Upper lobe of right lung (tissue), 1 donor: Measurements from ENCODE around the gene AFAP1L2. TPM values are rescaled to one million over a fixed set of nuclear protein-coding genes. Genes with fewer than 3 reads are reported as not detected.

Experiments
- ATAC-seq: fragments of 200-7000 bp; cut with Tn5 transposase; one replicate; pipeline ENCODE4 v1.9.1; 2020; ENCODE audit warnings: mild to moderate bottlenecking, moderate library complexity
- DNase-seq: peaks from one replicate; pipeline ENCODE4 v3.0.0-alpha.2; 2020
- H3K27ac ChIP-seq: fragments of 200-600 bp; one replicate; pipeline ENCODE4 v1.8.0; 2022
- H3K27me3 ChIP-seq: fragments of 200-600 bp; one replicate; pipeline ENCODE4 v1.8.0; 2022; ENCODE audit warnings: mild to moderate bottlenecking
- H3K36me3 ChIP-seq: fragments of 200-600 bp; one replicate; pipeline ENCODE4 v1.8.0; 2022
- H3K4me1 ChIP-seq: fragments of 200-600 bp; one replicate; pipeline ENCODE4 v1.8.0; 2022
- H3K4me3 ChIP-seq: fragments of 200-600 bp; one replicate; pipeline ENCODE4 v1.8.0; 2022; ENCODE audit warnings: mild to moderate bottlenecking
- H3K9me3 ChIP-seq: fragments of 200-600 bp; one replicate; pipeline ENCODE4 v1.8.0; 2022
- CTCF ChIP-seq: fragments of 200-600 bp; IDR thresholded peaks from one replicate; pipeline ENCODE4 v1.8.0; 2022; ENCODE audit warnings: antibody characterized with exemption
- intact Hi-C: fragments of 100-400 bp; cut with DNase I; formaldehyde crosslinking; loops from one replicate; pipeline ENCODE4 v1.11.0; 2022
- total RNA-seq: library from RNA; stranded (reverse); fragmentation: NEBNext Ultra II Directional; extraction: Animal tissue kit (Norgen Biotek cat#: 25700); gene quantifications from one replicate; pipeline ENCODE4 v1.2.1, GENCODE V29; 2021
- donor health status: DM: no; HTN: yes; CAD: no; lungs with severe emphysema.

AFAP1L2 gene
- total RNA-seq, 1 donor from 2014 or later, result 10.1 TPM

- H3K36me3 ChIP-seq, result no peaks in the 10 kb centered on the region
- no peaks in the 10 kb centered on the region for H3K27me3 ChIP-seq
- DNase-seq, result no peak
- ATAC-seq, result no peak
- intact Hi-C loops, result no loop called here
- peaks cover 14% of the 10 kb centered on the region for H3K9me3 ChIP-seq
- H3K4me3 ChIP-seq, result no peak overlapping the region
- H3K4me1 ChIP-seq, result no peaks in the 10 kb centered on the region
- TF ChIP-seq CTCF, result no peak
- no peak overlapping the region for H3K27ac ChIP-seq
Observed at GRCh38 chr10:114291516-114291915, 112.8 kb downstream of the AFAP1L2 start.

DNA sequence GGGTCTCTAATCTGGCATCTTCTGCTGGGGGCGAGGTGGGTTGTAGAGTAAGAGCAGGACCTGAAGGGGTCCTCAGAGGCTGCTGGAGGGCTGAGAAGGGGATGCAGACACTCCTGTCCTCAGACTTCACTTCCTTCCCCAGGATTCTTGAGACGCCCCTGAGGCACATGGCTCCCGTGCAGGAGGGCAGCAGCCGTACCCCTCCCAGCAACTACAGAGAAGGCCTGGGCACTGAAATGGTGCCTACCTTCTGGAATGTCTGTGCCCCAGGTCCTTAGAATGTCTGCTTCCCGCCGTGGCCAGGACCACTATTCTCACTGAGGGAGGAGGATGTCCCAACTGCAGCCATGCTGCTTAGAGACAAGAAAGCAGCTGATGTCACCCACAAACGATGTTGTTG, 113.2 kb downstream of the AFAP1L2 start:
- Histone ChIP-seq H3K36me3 (no peaks in the 10 kb centered on the region), H3K27ac (no peak overlapping the region), H3K9me3 (peaks cover 11% of the 10 kb centered on the region), H3K27me3 (no peaks in the 10 kb centered on the region), H3K4me3 (no peak overlapping the region), H3K4me1 (no peaks in the 10 kb centered on the region)
- ATAC-seq (no peak), DNase-seq (peak; percentile 40)
- TF ChIP-seq CTCF, result no peak
- intact Hi-C loops, result no loop called here

DNA sequence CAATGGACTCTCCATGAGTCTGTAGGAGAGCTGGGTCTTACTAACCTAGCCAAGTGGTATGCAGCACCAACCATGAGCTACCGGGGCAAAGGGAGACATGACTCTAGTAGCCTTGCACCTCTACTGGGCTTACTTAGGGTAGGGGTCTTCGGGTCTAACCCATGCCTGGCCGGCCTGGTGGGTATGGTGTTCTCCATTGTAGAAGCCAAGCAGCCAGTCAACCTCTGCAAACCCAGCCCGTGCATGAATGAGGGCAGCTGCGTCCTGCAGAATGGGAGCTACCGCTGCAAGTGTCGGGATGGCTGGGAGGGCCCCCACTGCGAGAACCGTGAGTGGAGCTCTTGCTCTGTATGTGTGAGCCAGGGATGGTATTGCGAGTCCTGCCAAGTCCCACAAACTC, 114.3 kb downstream of the AFAP1L2 start:
- DNase-seq, result peak; percentile 37
- H3K4me1 ChIP-seq, result no peaks in the 10 kb centered on the region
- TF ChIP-seq CTCF, result no peak

DNA sequence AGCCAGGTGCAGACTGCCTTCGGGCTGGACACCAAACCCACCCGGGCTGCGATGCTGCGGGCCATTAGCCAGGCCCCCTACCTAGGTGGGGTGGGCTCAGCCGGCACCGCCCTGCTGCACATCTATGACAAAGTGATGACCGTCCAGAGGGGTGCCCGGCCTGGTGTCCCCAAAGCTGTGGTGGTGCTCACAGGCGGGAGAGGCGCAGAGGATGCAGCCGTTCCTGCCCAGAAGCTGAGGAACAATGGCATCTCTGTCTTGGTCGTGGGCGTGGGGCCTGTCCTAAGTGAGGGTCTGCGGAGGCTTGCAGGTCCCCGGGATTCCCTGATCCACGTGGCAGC, 115.2 kb downstream of the AFAP1L2 start:
- Histone ChIP-seq H3K4me3 (no peak overlapping the region), H3K9me3 (no peaks in the 10 kb centered on the region), H3K4me1 (no peaks in the 10 kb centered on the region), H3K27ac (no peak overlapping the region), H3K27me3 (no peaks in the 10 kb centered on the region), H3K36me3 (no peaks in the 10 kb centered on the region)
- peak; percentile 6 for ATAC-seq
- intact Hi-C loops, result no loop called here
- peak; percentile 58 for DNase-seq
- TF ChIP-seq CTCF, result no peak

More for the DNA sequence above, 114.3 kb downstream of the AFAP1L2 start:
- Histone ChIP-seq H3K9me3 (peaks cover under 1% of the 10 kb centered on the region), H3K27me3 (no peaks in the 10 kb centered on the region), H3K4me3 (no peak overlapping the region), H3K27ac (no peak overlapping the region), H3K36me3 (no peaks in the 10 kb centered on the region)
- ATAC-seq, result no peak
- intact Hi-C loops, result no loop called here

DNA sequence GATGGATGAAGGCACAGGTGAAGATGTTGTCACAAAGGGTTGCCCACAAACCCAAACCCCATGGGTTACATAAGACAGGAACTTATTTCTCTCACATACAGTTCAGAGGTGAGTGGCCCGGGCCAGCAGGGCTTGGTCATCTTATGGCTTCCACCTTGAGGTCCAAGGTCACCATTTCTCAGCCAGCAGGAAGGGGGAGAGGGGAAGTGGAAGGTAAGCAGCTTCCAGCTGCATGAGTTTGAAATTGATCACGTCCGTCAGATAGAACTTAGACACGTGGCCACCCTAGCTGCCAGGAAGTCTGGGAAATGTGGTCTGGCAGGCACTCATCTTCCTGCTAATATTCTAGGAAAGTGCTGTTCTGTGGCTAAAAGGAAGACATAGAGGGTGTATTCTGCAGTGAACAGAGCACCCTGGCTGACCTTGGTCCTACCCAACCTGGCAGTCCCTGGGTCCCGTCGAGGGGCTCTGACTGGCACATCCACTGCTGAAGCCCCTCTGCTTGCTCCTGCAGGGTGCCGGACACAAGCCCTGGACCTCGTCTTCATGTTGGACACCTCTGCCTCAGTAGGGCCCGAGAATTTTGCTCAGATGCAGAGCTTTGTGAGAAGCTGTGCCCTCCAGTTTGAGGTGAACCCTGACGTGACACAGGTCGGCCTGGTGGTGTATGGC, 115.7 kb downstream of the AFAP1L2 start:
- no peak overlapping the region for H3K4me3 ChIP-seq
- H3K27me3 ChIP-seq, result no peaks in the 10 kb centered on the region
- H3K36me3 ChIP-seq, result no peaks in the 10 kb centered on the region
- no peaks in the 10 kb centered on the region for H3K4me1 ChIP-seq
- no peaks in the 10 kb centered on the region for H3K9me3 ChIP-seq
- no peak overlapping the region for H3K27ac ChIP-seq
- intact Hi-C loops, result no loop called here
- TF ChIP-seq CTCF, result no peak
- DNase-seq, result peak; percentile 34
- ATAC-seq, result no peak

DNA sequence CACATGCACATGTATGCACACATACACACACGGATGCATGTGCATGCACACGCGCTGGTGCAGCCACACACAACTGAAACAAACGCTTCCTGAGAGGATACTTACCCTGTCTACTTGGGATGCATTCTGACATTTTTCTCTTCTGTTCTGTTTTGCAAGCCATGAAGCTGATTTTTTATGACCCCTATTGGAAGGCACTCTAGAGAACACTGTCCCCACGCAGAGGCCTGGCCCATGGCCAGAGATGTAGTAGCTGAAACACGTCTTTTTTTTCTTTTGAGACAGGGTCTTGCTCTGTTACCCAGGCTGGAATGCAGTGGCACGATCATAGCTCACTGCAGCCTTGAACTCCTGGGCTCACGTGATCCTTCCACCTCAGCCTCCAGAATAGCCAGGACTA, 117.4 kb downstream of the AFAP1L2 start:
- DNase-seq, result peak; percentile 19
- no peak for ATAC-seq
- intact Hi-C loops, result no loop called here
- TF ChIP-seq CTCF, result no peak
- no peak overlapping the region for H3K4me3 ChIP-seq
- H3K27ac ChIP-seq, result no peak overlapping the region
- no peaks in the 10 kb centered on the region for H3K4me1 ChIP-seq
- no peaks in the 10 kb centered on the region for H3K9me3 ChIP-seq
- no peaks in the 10 kb centered on the region for H3K36me3 ChIP-seq
- no peaks in the 10 kb centered on the region for H3K27me3 ChIP-seq
